ENCODE measurements around the gene GSTM1.

The GSTM1 gene

DNA sequence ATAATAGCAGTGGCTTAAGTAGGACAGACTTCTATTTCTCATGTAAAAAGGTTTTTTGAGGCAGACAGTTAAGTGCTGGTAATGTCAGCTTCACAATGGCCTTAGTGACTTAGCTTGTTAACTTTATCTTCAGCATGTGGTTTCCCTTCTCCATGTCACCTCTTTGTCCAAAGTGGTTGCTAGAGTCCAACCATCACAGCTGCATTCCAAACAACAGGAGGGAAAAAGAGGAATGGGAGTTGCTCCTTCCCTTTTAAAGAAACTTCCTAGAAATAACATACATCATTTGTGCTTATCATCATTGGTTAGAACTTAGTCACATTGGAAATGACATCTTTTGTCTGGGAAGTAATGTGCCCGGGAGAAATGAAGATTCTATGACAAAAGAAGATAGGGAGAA is 34.4 kb downstream of the GSTM1 start:
- DNase-seq (ENCODE audit: low read depth), result no peak

DNA sequence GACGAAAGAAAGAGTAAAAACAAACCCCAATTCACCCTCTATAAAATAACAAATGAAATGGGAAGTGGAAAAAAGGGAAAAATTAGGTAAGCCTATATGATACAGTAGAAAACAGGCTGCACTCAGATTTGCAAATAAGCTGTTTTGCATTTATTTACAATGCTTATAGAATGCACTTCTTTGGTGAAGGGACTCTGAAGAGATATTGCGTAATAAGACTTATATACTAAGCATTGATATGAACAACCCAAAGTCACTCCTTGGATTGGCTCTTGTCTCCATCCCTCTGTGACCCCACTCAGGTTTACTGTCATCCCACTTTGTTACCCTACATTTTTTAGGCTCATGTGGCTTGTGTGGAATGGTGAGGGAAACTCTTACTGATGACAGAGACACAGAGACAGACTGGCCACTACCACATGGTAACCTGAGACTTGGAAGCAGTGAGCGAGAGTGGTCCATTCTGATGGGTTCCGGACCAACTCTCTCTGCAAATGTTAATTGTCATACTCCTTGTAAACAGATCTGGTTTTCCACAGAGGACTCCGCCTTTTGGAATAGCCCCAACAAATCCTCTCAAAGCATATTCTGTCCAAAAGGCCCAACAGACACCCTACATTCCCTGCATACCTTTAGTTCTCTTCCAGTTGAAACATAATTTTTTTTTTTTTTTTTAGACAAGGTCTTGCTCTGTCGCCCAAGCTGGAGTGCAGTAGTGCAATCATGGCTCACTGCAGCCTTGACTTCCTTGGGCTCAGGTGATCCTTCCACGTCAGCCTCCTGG is 35.5 kb downstream of the GSTM1 start:
- no peak overlapping the region for H3K4me3 ChIP-seq (ENCODE audit: low read depth, low read length)
- no peak for DNase-seq (ENCODE audit: low read depth)

More for the DNA sequence above, 34.4 kb downstream of the GSTM1 start:
- H3K4me3 ChIP-seq (ENCODE audit: low read depth, low read length), result no peak overlapping the region

DNA sequence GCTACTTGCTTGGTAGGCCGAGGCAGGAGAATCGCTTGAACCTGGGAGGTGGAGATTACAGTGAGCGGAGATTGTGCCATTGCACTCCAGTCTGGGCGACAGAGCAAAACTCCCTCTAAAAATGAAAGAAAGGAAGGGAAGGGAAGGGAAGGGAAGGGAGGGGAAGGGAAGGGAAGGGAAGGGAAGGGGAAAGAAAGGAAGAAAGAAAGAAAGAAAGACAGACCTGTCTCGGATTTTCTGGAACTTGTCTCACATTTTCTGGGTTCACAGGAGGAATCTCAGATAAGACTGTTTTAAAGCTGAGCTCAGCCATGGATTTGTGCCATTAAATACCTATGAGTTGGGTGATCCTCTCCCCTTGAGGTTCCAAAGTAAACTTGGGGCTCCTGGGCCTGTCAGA is 37.3 kb downstream of the GSTM1 start:
- no peak overlapping the region for H3K4me3 ChIP-seq (ENCODE audit: low read depth, low read length)
- no peak for DNase-seq (ENCODE audit: low read depth)

DNA sequence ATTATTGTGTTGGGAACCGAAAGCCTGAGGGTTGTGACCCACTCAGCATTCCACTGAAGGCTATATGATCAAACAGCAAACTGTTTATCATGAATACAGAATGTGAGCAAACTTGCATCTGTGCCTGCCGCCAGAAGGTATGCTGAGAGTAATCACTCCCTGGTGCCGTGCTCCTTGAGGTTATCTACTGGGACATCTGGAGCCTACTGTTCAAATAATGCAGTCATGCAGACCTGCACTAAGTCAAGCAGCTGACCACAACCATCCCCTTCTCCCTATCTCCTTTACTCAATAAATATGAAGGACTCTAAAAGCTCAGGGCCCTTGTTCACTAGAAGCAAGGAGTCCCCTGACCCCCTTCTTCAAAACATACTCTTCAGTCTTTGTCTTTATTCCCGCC is 37.9 kb downstream of the GSTM1 start:
- no peak overlapping the region for H3K4me3 ChIP-seq (ENCODE audit: low read depth, low read length)
- no peak for DNase-seq (ENCODE audit: low read depth)

DNA sequence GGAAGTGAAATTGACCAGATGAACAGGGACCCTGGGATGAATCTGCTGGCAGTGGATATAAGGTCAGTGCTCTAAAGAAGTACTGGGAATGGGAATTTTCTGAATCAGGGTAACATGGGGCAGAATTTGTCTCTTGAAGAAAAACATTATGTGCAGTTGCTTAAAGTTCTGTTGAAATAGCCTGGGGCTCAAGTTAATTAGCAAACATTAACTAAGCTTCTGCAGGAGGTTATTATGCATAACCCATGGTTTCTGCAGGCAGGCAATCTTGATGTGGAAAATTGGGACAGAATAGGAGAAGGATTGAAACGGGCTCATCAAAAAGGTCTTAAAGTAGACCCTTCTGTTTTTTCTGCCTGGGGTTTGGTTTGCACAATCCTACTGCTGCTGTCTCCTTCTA is 38.4 kb downstream of the GSTM1 start:
- no peak overlapping the region for H3K4me3 ChIP-seq (ENCODE audit: low read depth, low read length)
- DNase-seq (ENCODE audit: low read depth), result no peak

DNA sequence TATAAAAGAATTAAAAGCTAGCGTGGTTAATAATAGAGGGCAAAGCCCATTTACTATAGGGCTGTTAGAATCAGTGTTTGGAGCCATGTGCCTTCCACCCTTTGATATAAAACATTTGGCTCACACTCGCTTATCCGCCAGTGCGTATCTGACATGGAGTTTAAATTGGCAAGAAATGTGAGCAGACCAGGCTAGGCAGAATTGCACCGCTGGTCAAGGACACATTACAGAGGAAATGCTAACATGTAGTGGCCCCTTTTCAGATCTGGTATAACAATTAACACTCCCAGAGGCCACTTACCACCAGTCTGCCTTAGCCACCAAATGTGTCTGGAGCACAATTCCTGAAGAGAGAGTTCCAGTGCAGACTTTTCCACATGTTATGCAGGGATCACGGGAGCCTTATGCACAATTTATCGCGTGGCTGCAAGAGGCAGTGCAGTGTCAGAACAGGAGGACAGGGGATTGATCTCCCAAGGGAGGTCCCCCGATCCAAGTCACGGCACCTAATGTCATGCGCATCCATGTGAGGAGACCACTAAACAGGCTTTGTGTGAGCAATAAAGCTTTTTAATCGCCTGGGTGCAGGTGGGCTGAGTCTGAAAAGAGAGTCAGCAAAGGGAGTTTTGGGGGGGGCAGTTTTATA is 39.2 kb downstream of the GSTM1 start:
- DNase-seq (ENCODE audit: low read depth), result no peak
- H3K4me3 ChIP-seq (ENCODE audit: low read depth, low read length), result no peak overlapping the region

DNA sequence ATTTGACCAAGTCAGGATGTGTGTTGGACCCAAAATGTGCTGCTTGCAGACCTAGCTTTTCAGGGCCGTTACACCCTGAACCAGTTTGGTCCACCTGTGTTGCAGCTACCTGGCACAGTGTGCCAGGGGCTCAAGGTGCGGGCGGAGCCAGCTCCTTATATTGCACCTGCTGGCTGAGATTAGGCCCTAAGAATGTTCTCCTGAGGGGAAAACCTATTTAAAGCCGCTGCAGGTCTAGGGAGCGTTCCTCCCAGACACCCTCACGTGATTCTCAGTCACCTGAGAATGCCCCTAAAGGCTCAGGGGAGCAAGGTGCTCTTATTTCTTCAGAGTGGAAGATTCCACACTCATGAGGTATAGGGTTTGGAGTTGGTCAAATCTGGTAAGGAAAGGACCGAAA is 41.3 kb downstream of the GSTM1 start:
- no peak for DNase-seq (ENCODE audit: low read depth)
- no peak overlapping the region for H3K4me3 ChIP-seq (ENCODE audit: low read depth, low read length)

DNA sequence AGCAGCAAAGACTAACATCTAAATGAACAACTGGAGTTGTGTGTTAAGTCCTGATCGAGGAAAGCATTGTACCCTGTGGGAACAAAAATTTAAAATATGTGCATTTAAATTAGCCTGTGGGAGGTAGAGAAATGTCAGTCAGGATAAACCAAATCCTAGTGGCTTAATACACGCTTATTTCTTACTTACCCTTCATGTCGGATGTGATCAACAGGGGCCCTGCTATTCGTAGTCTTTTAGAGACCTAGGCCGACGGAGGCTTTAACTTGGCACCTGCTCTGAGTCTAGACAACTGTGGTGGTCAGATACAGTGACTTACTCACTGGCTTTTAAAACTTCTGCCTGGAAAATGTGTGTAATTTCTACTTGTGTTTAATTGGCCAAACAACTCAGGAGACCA is 43.0 kb downstream of the GSTM1 start:
- no peak for DNase-seq (ENCODE audit: low read depth)
- no peak overlapping the region for H3K4me3 ChIP-seq (ENCODE audit: low read depth, low read length)

DNA sequence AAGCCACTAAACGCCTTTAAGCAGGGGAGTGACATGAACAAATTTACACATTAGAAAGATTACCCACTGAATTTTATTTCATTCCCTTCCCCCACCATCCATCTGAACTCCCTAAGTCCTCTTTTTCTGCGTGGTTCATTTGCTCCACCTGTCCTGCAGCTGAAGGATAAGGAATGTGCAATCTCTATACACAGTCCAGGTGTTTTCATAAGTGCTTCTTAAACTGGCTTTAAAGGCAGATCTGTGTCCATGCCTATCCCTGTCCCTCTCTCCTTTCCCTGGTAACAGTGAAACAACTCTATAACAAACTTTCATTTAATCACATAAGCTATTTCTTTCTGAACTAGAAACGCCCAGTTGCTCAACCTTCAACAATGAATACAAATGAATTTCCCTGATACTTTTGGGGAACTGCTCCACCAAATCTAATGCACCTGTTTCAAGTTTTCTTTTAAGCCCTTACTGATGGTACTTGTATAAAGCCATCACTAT is 44.8 kb downstream of the GSTM1 start:
- no peak overlapping the region for H3K4me3 ChIP-seq (ENCODE audit: low read depth, low read length)
- no peak for DNase-seq (ENCODE audit: low read depth)

DNA sequence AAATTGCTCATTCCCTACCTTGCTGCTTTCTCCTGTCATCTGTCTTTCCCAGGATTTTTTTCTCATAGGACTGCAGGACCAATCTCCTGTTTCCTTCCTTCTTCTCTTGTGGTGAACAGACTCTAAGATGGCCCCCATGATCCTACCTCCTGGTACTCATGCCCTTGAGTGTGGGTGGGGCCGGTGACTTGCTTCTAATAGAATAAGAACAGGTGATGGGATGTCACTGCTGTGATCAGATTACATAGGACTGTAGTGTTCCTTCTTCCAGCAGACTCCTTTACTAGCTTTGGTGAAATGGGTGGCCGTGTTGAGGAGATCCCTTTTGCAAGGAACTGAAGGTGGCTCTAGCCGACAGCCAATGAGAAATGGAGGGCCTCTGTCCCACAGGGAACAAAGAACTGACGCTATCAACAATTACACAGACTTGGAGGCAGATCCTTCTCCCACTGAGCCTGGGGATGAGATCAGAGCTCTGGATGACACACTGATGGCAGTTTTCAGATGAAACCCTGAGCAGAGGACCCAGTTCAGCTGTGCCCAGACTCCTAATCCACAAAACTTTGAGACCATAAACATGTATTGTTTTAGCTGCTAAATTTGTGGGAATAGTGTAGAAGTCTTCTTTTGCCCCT is 45.7 kb downstream of the GSTM1 start:
- DNase-seq (ENCODE audit: low read depth), result no peak

DNA sequence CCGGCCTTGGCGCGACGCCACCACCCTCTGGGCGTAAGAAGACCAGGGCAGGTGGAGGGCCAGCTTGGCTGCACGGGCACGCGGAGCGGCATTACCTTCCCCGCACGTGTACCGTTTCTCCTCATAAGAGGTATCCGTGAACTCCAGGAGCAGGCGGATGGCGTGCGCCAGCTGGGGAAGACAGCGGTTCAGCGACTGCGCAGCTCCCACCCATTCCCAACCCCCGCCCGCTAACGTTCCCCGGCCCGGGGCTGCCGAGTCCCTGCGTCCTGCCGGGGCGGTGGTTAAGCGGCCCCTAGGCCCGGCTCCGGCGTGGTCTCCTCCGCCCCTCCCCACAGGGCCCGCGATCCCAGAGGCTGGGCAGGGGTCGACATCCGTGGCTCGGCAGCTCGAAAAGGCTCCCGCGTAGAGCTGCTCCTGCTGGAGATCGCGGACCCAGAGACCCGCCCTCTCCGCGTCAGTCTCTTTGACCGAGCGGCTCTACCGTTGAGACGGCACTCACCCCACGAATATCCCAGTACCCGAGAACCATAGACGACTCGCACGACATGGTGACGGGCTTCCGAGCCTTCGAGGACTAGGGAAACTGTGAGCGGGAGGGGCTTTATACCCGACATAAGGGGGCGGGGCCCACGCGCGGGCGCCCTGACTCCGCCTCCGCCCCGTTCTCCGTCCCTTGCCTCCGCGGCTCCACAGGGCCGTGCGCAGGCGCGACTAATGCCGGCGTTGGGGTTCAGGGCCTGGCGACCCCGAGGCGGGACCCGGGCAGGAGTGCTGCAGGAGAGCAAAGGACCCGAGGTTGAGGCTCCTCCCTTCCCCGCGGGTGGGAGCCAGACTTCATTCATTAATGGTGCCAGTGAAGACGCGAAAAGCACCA is 52.4 kb downstream of the GSTM1 start:
- DNase-seq (ENCODE audit: low read depth), result no peak
- peak overlapping the region; percentile 69 for H3K4me3 ChIP-seq (ENCODE audit: low read depth, low read length)

More for the DNA sequence above, 45.7 kb downstream of the GSTM1 start:
- no peak overlapping the region for H3K4me3 ChIP-seq (ENCODE audit: low read depth, low read length)

DNA sequence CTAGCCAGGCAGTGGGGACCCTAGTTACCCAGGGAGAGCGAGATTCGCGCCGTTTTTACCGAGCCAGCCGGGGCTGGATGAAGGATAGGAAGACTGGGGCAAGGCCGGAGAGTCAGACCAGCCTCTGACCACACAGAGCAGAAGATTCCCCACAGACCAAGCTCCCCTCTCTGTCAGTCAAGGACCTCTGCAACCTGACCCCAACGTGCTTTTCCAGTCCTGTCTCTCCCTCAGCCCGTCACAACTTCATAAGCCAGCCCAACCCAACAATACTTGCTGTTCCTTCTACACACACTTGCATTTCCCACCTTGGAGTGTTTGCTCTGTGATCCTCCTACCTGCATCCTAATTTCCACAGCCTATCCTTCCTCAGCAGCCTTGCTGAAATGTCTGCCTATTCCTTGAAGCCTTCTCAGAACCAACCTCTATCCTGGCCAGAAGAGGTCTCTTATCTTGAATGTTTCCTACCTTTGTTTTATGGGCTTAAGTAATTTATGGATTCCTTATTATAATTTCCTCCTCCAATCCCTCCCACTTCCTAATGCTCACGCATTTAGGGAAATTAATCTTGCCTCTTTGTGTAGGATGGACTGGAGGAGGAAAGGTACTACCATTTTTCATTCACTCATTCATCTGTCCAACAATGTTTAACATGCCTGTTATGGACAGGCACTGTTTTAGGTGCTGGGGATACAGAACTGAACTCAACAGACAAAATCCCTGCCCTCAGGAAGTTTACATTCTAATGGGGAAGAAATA is 53.2 kb downstream of the GSTM1 start, which contains the start of gene GSTM3:
Gene GSTM3, minus strand, starts transcription at position 424 of the 759 bp plus-strand sequence. CDS start 751 bp downstream, outside the sequence.
- H3K4me3 ChIP-seq (ENCODE audit: low read depth, low read length), result peak within 1 kb of the TSS; percentile 69
- DNase-seq (ENCODE audit: low read depth), result no peak

Data from skeletal muscle cell (primary cell).